Memory B cell (primary cell): Measurements from ENCODE around the gene FBXL22.
"Not testable (repeated sequence)": the region's sequence is repeated elsewhere in the genome, so short reads cannot be mapped to it uniquely, and the experiment has no call there.

ENCODE experiments used
- ATAC-seq: fragments of 150-1000 bp; cut with Tn5 transposase; 2 replicates; pipeline ENCODE4 v1.10.0; 2021; ENCODE audit warnings: low read depth, mild to moderate bottlenecking, moderate library complexity
- DNase-seq, 2 donors: peaks; one replicate each; pipeline ENCODE4 v3.0.0; 2022; ENCODE audit warnings: low spot score in 2 of 2
- H3K27ac Mint-ChIP-seq: one replicate; pipeline ENCODE4 v1.8.0; 2022; ENCODE audit warnings: mild to moderate bottlenecking, moderate library complexity, mixed read lengths
- H3K27me3 Mint-ChIP-seq: one replicate; pipeline ENCODE4 v1.8.0; 2022; ENCODE audit warnings: mixed read lengths
- H3K36me3 Mint-ChIP-seq: one replicate; pipeline ENCODE4 v1.8.0; 2022; ENCODE audit warnings: mild to moderate bottlenecking, mixed read lengths
- H3K4me1 Mint-ChIP-seq: one replicate; pipeline ENCODE4 v1.8.0; 2022; ENCODE audit warnings: mixed read lengths
- H3K4me3 Mint-ChIP-seq: one replicate; pipeline ENCODE4 v1.8.0; 2022; ENCODE audit warnings: mild to moderate bottlenecking, moderate library complexity, mixed read lengths
- H3K9me3 Mint-ChIP-seq: one replicate; pipeline ENCODE4 v1.8.0; 2022; ENCODE audit warnings: mixed read lengths

Gene FBXL22

DNA sequence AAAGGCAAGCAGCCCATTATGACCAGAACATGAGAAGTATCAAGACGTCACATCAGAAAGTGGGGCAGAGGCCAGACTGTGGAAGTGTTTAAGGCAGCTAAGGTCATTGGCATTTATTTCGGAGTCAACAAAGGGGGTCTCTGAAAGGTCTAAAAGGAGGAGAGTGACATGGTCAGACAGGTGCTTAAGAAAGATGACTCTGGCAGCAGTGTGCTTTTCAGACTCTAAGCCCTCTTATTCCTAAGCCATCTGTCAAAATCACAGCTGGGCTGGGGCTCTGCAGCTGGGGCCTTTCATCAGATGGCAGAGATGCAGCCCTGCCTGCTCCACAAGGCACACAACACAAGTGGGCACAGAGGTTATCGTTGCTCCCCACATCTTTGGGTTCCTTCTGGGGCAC, 14.0 kb downstream of the FBXL22 start:
- Mint-ChIP-seq H3K27me3 (no peaks in the 10 kb centered on the region), H3K27ac (peak overlapping the region; percentile 84), H3K9me3 (no peaks in the 10 kb centered on the region), H3K4me3 (no peak overlapping the region), H3K36me3 (peaks cover 22% of the 10 kb centered on the region), H3K4me1 (peaks cover 14% of the 10 kb centered on the region)
- DNase-seq (no peak), ATAC-seq (no peak)

GRCh38 chr15:63612300-63612699, 15.1 kb downstream of the FBXL22 start:
- peaks cover 14% of the 10 kb centered on the region for H3K4me1 Mint-ChIP-seq
- H3K27ac Mint-ChIP-seq: peak overlapping the region; percentile 12
- peaks cover 25% of the 10 kb centered on the region for H3K36me3 Mint-ChIP-seq
- ATAC-seq (no peak), DNase-seq (no peak)
- H3K27me3 Mint-ChIP-seq: no peaks in the 10 kb centered on the region
- no peaks in the 10 kb centered on the region for H3K9me3 Mint-ChIP-seq
- H3K4me3 Mint-ChIP-seq: no peak overlapping the region

DNA sequence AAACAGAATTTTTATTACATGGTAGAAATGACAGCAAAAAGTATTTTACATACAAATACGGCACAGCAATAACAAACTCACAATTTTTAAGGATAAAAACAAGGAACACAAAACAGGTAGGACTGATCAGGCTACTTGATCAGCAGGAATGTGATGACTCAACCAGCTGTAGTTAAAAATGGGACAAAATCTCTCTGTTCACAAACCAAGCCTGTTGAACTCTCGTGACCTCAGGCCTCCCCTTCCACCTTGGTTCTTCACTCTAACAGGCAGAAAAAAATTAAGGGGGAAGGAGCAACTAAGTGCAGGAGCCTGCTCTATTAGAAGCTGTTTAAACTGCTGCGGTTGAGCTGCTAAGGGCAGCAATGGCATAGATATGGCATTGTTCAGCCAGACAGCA, 18.7 kb downstream of the FBXL22 start:
- Mint-ChIP-seq H3K36me3 (peaks cover 25% of the 10 kb centered on the region), H3K4me1 (peaks cover 1% of the 10 kb centered on the region), H3K27ac (peak overlapping the region; percentile 58), H3K9me3 (no peaks in the 10 kb centered on the region), H3K4me3 (no peak overlapping the region), H3K27me3 (no peaks in the 10 kb centered on the region)
- ATAC-seq: no peak
- DNase-seq: no peak

DNA sequence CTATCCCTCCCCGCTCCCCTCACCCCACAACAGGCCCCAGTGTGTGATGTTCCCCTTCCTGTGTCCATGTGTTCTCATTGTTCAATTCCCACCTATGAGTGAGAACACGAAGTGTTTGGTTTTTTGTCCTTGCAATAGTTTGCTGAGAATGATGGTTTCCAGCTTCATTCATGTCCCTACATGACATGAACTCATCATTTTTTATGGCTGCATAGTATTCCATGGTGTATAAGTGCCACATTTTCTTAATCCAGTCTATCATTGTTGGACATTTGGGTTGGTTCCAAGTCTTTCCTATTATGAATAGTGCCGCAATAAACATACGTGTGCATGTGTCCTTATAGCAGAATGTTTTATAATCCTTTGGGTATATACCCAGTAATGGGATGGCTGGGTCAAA, 20.0 kb downstream of the FBXL22 start:
- H3K27ac Mint-ChIP-seq, H3K27me3 Mint-ChIP-seq, DNase-seq, ATAC-seq, H3K4me3 Mint-ChIP-seq, H3K9me3 Mint-ChIP-seq, H3K4me1 Mint-ChIP-seq: not testable (repeated sequence)
- H3K36me3 Mint-ChIP-seq: peaks cover 33% of the 10 kb centered on the region

GRCh38 chr15:63617627-63618026, 20.4 kb downstream of the FBXL22 start:
- H3K4me3 Mint-ChIP-seq, DNase-seq, H3K27me3 Mint-ChIP-seq, H3K4me1 Mint-ChIP-seq, H3K9me3 Mint-ChIP-seq, H3K27ac Mint-ChIP-seq, ATAC-seq: not testable (repeated sequence)
- H3K36me3 Mint-ChIP-seq: peaks cover 33% of the 10 kb centered on the region

GRCh38 chr15:63620760-63621159, 23.6 kb downstream of the FBXL22 start:
- ATAC-seq, DNase-seq, H3K4me3 Mint-ChIP-seq, H3K9me3 Mint-ChIP-seq, H3K27ac Mint-ChIP-seq, H3K27me3 Mint-ChIP-seq, H3K4me1 Mint-ChIP-seq: not testable (repeated sequence)
- peaks cover 36% of the 10 kb centered on the region for H3K36me3 Mint-ChIP-seq

GRCh38 chr15:63623232-63623969, 26.2 kb downstream of the FBXL22 start:
- Mint-ChIP-seq H3K9me3 (no peaks in the 10 kb centered on the region), H3K27ac (peak overlapping the region; percentile 62), H3K4me3 (no peak overlapping the region), H3K4me1 (peaks cover 2% of the 10 kb centered on the region), H3K27me3 (no peaks in the 10 kb centered on the region), H3K36me3 (peaks cover 32% of the 10 kb centered on the region)
- ATAC-seq (no peak), DNase-seq (no peak)

DNA sequence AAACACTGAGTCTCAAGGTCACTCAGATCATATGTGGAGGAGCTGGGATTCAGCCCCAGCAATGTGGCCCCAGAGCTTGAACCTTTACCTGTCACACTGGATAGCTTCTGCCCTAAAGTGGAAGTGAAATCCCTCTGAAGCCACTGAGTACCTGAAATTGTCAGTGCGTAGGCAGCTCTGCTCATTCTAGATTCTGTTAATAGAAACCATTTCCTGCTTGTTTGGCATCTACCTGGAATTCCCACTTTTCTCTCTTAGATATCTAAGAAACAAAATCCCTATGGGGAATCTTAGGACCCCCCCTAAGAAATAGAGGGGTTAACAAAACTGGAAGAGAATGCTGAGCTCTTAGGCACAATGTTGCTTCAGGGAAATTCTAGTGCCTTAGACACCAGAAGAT, 29.8 kb downstream of the FBXL22 start:
- H3K9me3 Mint-ChIP-seq: no peaks in the 10 kb centered on the region
- peaks cover 39% of the 10 kb centered on the region for H3K36me3 Mint-ChIP-seq
- ATAC-seq (no peak), DNase-seq (no peak)
- peak overlapping the region; percentile 74 for H3K27ac Mint-ChIP-seq
- H3K4me1 Mint-ChIP-seq: peaks cover 5% of the 10 kb centered on the region
- H3K27me3 Mint-ChIP-seq: no peaks in the 10 kb centered on the region
- no peak overlapping the region for H3K4me3 Mint-ChIP-seq

DNA sequence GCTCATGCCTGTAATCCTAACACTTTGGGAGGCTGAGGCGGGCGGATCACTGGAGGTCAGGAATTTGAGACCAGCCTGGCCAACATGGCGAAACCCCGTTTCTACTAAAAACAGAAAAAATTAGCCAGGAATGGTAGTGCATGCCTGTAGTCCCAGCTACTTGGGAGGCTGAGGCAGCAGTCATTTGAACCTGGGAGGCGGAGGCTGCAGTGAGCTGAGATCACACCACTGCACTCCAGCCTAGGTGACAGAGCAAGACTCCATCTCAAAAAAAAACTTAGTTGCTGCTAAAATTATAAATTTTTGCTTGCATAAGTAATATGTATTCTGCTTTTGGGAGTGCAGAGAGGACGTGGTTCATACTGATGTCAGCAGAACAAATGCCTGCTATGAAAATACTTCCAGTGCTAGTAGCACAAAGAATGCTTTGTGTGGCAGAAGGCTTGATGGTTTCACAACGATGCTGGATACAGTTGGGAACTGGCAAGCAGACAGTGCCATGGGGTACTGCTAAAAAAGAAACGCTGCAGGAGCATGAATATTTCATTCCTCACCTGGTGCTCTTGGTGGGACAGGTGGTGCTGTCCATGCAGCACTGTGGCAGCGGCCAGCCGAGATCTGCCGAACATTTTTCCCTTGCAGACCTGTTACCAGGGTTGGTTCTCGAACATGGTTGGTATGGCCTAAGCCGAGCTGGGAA, 31.1 kb downstream of the FBXL22 start:
- no peak for DNase-seq
- H3K9me3 Mint-ChIP-seq: no peaks in the 10 kb centered on the region
- H3K27me3 Mint-ChIP-seq: no peaks in the 10 kb centered on the region
- H3K4me1 Mint-ChIP-seq: peaks cover 9% of the 10 kb centered on the region
- H3K4me3 Mint-ChIP-seq: no peak overlapping the region
- ATAC-seq: no peak
- no peak overlapping the region for H3K27ac Mint-ChIP-seq
- H3K36me3 Mint-ChIP-seq: peaks cover 47% of the 10 kb centered on the region

DNA sequence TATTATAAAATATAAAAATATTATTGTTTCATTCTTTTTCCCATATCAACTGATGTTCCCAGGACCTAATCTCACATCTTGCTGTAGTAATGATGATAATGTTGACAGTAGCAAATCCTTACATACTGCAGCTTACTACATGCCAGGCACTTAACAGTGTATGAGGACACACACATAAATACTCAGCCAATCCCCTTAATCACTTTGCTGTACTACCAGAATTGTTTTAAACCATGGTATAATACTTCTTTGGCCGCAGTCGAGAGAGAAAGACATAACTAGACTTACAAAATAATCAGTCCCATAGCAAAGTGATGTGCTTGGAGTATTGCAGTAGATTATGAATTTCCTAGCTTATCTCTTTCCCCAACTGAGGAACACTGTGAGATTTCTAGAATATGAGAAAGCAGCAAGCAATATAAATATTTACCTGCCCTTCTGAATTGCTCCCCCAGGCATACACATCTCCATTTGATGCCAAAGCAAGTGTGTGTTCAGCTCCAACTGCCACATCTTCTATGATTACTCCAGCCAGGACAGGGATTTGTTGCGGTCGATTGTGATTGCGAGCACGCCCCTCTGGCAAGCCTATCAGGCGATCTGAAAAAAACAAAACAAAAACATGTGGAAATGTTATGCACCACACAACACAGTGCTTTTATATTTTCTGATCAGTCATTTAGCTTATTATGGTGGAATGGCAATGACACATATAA, 33.0 kb downstream of the FBXL22 start:
- DNase-seq (no peak), ATAC-seq (no peak)
- Mint-ChIP-seq H3K27ac (peak overlapping the region; percentile 14), H3K9me3 (no peaks in the 10 kb centered on the region), H3K27me3 (no peaks in the 10 kb centered on the region), H3K4me1 (peaks cover 7% of the 10 kb centered on the region), H3K36me3 (peaks cover 40% of the 10 kb centered on the region), H3K4me3 (no peak overlapping the region)

- Mint-ChIP-seq H3K36me3 (peaks cover 36% of the 10 kb centered on the region), H3K4me3 (no peak overlapping the region)
Measured at GRCh38 chr15:63633312-63633711, 36.1 kb downstream of the FBXL22 start.

GRCh38 chr15:63634154-63634553, 37.0 kb downstream of the FBXL22 start:
- DNase-seq (no peak), ATAC-seq (no peak)
- Mint-ChIP-seq H3K36me3 (peaks cover 39% of the 10 kb centered on the region), H3K27me3 (no peaks in the 10 kb centered on the region), H3K27ac (no peak overlapping the region), H3K4me3 (no peak overlapping the region), H3K4me1 (peaks cover 7% of the 10 kb centered on the region), H3K9me3 (no peaks in the 10 kb centered on the region)

More at GRCh38 chr15:63633312-63633711, 36.1 kb downstream of the FBXL22 start:
- Mint-ChIP-seq H3K27ac (no peak overlapping the region), H3K4me1 (peaks cover 7% of the 10 kb centered on the region), H3K9me3 (no peaks in the 10 kb centered on the region), H3K27me3 (no peaks in the 10 kb centered on the region)
- no peak for ATAC-seq
- no peak for DNase-seq

DNA sequence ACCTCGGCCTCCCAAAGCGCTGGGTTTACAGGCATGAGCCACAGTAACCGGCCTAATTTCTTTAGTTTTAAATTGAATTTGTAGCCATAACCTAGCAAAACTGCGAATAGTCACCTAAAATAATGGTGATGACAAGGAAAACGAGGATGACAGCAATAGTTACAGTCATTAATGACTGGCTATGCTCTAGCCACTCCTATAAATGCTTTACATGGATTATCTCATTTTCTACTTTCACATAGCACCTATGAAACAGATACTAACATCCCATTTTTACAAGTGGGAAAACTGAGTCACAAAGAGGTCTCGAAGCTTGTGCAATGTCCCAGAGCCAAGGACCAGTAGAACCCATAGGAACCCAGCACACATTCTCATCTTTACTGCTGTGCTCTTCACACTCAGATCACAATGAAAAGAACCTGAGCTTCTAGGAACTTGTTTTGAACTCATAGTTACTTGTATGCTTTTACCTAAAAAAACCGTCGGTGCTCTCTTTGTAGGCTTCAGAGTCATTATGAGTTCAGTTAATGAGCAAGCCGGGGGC, 39.4 kb downstream of the FBXL22 start:
- H3K27me3 Mint-ChIP-seq: no peaks in the 10 kb centered on the region
- DNase-seq (no peak), ATAC-seq (no peak)
- H3K4me1 Mint-ChIP-seq: peaks cover 7% of the 10 kb centered on the region
- no peak overlapping the region for H3K27ac Mint-ChIP-seq
- no peaks in the 10 kb centered on the region for H3K9me3 Mint-ChIP-seq
- no peak overlapping the region for H3K4me3 Mint-ChIP-seq
- H3K36me3 Mint-ChIP-seq: peaks cover 34% of the 10 kb centered on the region

DNA sequence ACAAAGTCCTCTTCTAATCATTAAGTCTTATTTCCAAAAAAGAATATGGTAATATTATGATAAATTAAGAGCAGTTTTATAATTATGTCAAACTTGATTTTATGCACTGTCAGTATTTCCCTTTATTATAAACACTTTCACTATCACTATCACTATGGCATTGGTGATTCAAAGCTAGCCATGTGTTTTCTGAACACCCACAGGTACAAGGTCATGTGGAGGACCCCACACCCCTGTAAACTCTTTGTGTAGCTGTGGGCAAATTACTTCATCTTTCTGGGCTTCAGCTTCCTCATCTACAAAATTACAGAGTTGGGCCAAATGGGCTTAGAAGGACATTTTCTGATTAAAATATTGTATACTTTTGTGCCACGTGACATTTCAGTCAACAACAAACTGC, 41.7 kb downstream of the FBXL22 start:
- Mint-ChIP-seq H3K9me3 (no peaks in the 10 kb centered on the region), H3K4me1 (no peaks in the 10 kb centered on the region), H3K4me3 (no peak overlapping the region), H3K27ac (no peak overlapping the region), H3K27me3 (no peaks in the 10 kb centered on the region), H3K36me3 (peaks cover 23% of the 10 kb centered on the region)
- ATAC-seq (no peak), DNase-seq (no peak)
